Right cardiac atrium (tissue), 5 donors: Measurements from ENCODE around the gene SMOC2. TPM values are rescaled to one million over a fixed set of nuclear protein-coding genes. Genes with fewer than 3 reads are reported as not detected.

Experiments used
- ATAC-seq, 2 donors: fragments of 200-7000 bp; cut with Tn5 transposase; one replicate each; pipeline versions ENCODE4 v1.8.0 to v1.9.1; 2020; ENCODE audit warnings: moderate library complexity in 2 of 2, mild to moderate bottlenecking in 1 of 2
- DNase-seq, 3 donors: peaks; one replicate each; pipeline ENCODE4 v3.0.0-alpha.2; 2020
- H3K27ac ChIP-seq: one replicate; pipeline ENCODE4 v1.5.1; 2013; ENCODE audit warnings: mild to moderate bottlenecking, low read length, control low read depth, moderate library complexity
- H3K27me3 ChIP-seq: one replicate; pipeline ENCODE4 v1.6.1; 2013; ENCODE audit not compliant: control insufficient read depth, insufficient read depth
- H3K4me1 ChIP-seq: one replicate; pipeline ENCODE4 v1.6.1; 2013; ENCODE audit warnings: low read length; ENCODE audit not compliant: control insufficient read depth, insufficient read depth
- H3K4me3 ChIP-seq: one replicate; pipeline ENCODE4 v1.5.1; 2013; ENCODE audit warnings: low read length, control low read depth
- H3K9me3 ChIP-seq: one replicate; pipeline ENCODE4 v1.6.1; 2013; ENCODE audit warnings: low read length; ENCODE audit not compliant: control insufficient read depth
- WGBS: extraction: QIAGEN DNeasy Blood & Tissue Kit; methylation state at CpG from one replicate; pipeline ENCODE4 v1.1.7; 2013; 5-methylcytosine and 5-hydroxymethylcytosine counted together
- intact Hi-C, 4 donors: fragments of 100-400 bp; cut with DNase I; formaldehyde crosslinking; loops; one replicate each; pipeline versions ENCODE4 v1.11.0 to v1.14.0; 2022 to 2023
- polyA plus RNA-seq: library from polyadenylated mRNA; stranded (reverse); fragments of 200-250 nt; gene quantifications from one replicate; pipeline ENCODE4 v1.2.3, GENCODE V29; 2013
- total RNA-seq, 4 donors: library from RNA; stranded (reverse); fragmentation: NEBNext Ultra II Directional; extraction: Animal tissue kit (Norgen Biotek cat#: 25700); gene quantifications; one replicate each; pipeline ENCODE4 v1.2.1, GENCODE V29; 2021
- donor health status: healthy with polysubstance abuse.
- donor health status: DM: no; HTN: yes; CAD: no.
- donor health status: DM: no; HTN: no; CAD: no.
- donor health status: DM: no; HTN: yes; CAD: no; lungs with severe emphysema.
- donor health status: DM: yes; HTN: yes; CAD: no.

Gene SMOC2
- total and polyA plus RNA-seq, 5 donors: 6.0 to 16.7 (median 10.9) TPM

- WGBS: 79% methylated on average over 9 of the region's 9 CpGs
- intact Hi-C loops: no loop called here
- no peak for DNase-seq
These were observed 8.8 kb upstream of the SMOC2 start for GRCh38 chr6:168432196-168432595.

GRCh38 chr6:168433898-168434297, 7.1 kb upstream of the SMOC2 start:
- no peaks in the 10 kb centered on the region for H3K27me3 ChIP-seq
- ATAC-seq (no peak), DNase-seq (no peak)
- WGBS: 83% methylated on average over 8 of the region's 8 CpGs
- no peaks in the 10 kb centered on the region for H3K9me3 ChIP-seq
- H3K27ac ChIP-seq: no peak overlapping the region
- H3K4me1 ChIP-seq: no peaks in the 10 kb centered on the region
- no peak overlapping the region for H3K4me3 ChIP-seq
- intact Hi-C loops: no loop called here

More at GRCh38 chr6:168432196-168432595, 8.8 kb upstream of the SMOC2 start:
- Histone ChIP-seq H3K27me3 (no peaks in the 10 kb centered on the region), H3K27ac (no peak overlapping the region), H3K4me1 (no peaks in the 10 kb centered on the region), H3K9me3 (no peaks in the 10 kb centered on the region), H3K4me3 (no peak overlapping the region)
- ATAC-seq: no peak

- intact Hi-C loops: no loop called here
- no peak for ATAC-seq
These were observed 6.5 kb upstream of the SMOC2 start for GRCh38 chr6:168434505-168434904.

GRCh38 chr6:168437751-168438150, 3.2 kb upstream of the SMOC2 start:
- no peak for DNase-seq
- WGBS: 82% methylated on average over 9 of the region's 9 CpGs
- Histone ChIP-seq H3K4me1 (no peaks in the 10 kb centered on the region), H3K27me3 (no peaks in the 10 kb centered on the region), H3K9me3 (no peaks in the 10 kb centered on the region), H3K27ac (no peak overlapping the region), H3K4me3 (no peak overlapping the region)
- no peak for ATAC-seq
- intact Hi-C loops: no loop called here

More at GRCh38 chr6:168434505-168434904, 6.5 kb upstream of the SMOC2 start:
- Histone ChIP-seq H3K4me1 (no peaks in the 10 kb centered on the region), H3K4me3 (no peak overlapping the region), H3K27ac (no peak overlapping the region), H3K27me3 (no peaks in the 10 kb centered on the region), H3K9me3 (no peaks in the 10 kb centered on the region)
- no peak for DNase-seq
- WGBS: 68% methylated on average over 6 of the region's 6 CpGs

GRCh38 chr6:168438783-168439520, 2.0 kb upstream of the SMOC2 start:
- Histone ChIP-seq H3K4me1 (no peaks in the 10 kb centered on the region), H3K27me3 (no peaks in the 10 kb centered on the region), H3K9me3 (no peaks in the 10 kb centered on the region), H3K4me3 (no peak overlapping the region), H3K27ac (no peak overlapping the region)
- ATAC-seq: no peak
- DNase-seq: no peak
- 62% methylated on average over 4 of the region's 4 CpGs for WGBS
- intact Hi-C loops: no loop called here

- DNase-seq (no peak), ATAC-seq (peak in 1 of 2 donors; percentile 47)
- intact Hi-C loops: no loop called here
- H3K9me3 ChIP-seq: no peaks in the 10 kb centered on the region
- no peaks in the 10 kb centered on the region for H3K4me1 ChIP-seq
- H3K27me3 ChIP-seq: no peaks in the 10 kb centered on the region
- H3K4me3 ChIP-seq: no peak overlapping the region
- H3K27ac ChIP-seq: no peak overlapping the region
- 32% methylated on average over 8 of the region's 8 CpGs for WGBS
These were observed 1.1 kb upstream of the SMOC2 start for GRCh38 chr6:168439794-168440450.

GRCh38 chr6:168441434-168442391, 729 bp downstream of the SMOC2 start:
- intact Hi-C loops: no loop called here
- DNase-seq: peak in 2 of 3 donors; percentile 66 to 70
- H3K27ac ChIP-seq: no peak overlapping the region

GRCh38 chr6:168442646-168443045, 1.7 kb downstream of the SMOC2 start:
- 33% methylated on average over 5 of the region's 5 CpGs for WGBS
- no peaks in the 10 kb centered on the region for H3K27me3 ChIP-seq

More at GRCh38 chr6:168441434-168442391, 729 bp downstream of the SMOC2 start:
- no peaks in the 10 kb centered on the region for H3K9me3 ChIP-seq
- peak; percentile 42 to 58 for ATAC-seq
- H3K27me3 ChIP-seq: no peaks in the 10 kb centered on the region
- peak overlapping the region; percentile 53 for H3K4me3 ChIP-seq
- 2% methylated on average over 87 of the region's 87 CpGs for WGBS
- H3K4me1 ChIP-seq: no peaks in the 10 kb centered on the region

GRCh38 chr6:168447282-168447681, 6.3 kb downstream of the SMOC2 start:
- DNase-seq (no peak), ATAC-seq (no peak)
- Histone ChIP-seq H3K4me3 (no peak overlapping the region), H3K9me3 (no peaks in the 10 kb centered on the region), H3K27me3 (no peaks in the 10 kb centered on the region), H3K27ac (no peak overlapping the region), H3K4me1 (no peaks in the 10 kb centered on the region)
- 74% methylated on average over 4 of the region's 4 CpGs for WGBS
- intact Hi-C loops: no loop called here

More at GRCh38 chr6:168442646-168443045, 1.7 kb downstream of the SMOC2 start:
- Histone ChIP-seq H3K4me3 (peak overlapping the region; percentile 53), H3K4me1 (no peaks in the 10 kb centered on the region), H3K9me3 (no peaks in the 10 kb centered on the region), H3K27ac (no peak overlapping the region)
- intact Hi-C loops: no loop called here
- no peak for DNase-seq
- ATAC-seq: no peak

GRCh38 chr6:168447700-168448099, 6.7 kb downstream of the SMOC2 start:
- 79% methylated on average over 3 of the region's 3 CpGs for WGBS
- intact Hi-C loops: no loop called here
- Histone ChIP-seq H3K27me3 (no peaks in the 10 kb centered on the region), H3K4me3 (no peak overlapping the region), H3K9me3 (no peaks in the 10 kb centered on the region), H3K4me1 (no peaks in the 10 kb centered on the region), H3K27ac (no peak overlapping the region)
- no peak for DNase-seq
- no peak for ATAC-seq
